ENCODE measurements around the gene NOD1.
A peak's percentile ranks its signal among the peaks of the same experiment; 100 is the strongest.
"Not testable (repeated sequence)": the region's sequence is repeated elsewhere in the genome, so short reads cannot be mapped to it uniquely, and the experiment has no call there.

Gene NOD1

DNA sequence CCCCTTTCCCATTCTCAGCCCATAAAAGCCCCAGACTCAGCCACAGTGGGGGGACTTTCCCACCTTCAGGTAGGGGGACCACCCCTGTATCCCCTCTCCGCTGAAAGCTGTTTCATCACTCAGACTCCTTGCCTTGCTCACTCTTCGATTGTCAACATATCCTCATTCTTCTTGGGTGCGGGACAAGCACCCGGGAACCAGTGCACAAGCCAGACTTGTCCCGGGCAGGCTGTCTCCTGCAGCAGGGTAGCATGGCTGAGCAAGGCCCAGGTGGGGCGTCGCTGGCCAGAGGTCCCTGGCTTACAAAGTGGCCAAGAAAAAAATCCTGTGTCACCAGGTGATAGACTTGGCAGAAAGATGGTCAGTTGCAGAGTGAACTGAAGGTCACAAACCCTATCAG is 64.7 kb downstream of the NOD1 start:
- no peak for DNase-seq (ENCODE audit: low spot score)

DNA sequence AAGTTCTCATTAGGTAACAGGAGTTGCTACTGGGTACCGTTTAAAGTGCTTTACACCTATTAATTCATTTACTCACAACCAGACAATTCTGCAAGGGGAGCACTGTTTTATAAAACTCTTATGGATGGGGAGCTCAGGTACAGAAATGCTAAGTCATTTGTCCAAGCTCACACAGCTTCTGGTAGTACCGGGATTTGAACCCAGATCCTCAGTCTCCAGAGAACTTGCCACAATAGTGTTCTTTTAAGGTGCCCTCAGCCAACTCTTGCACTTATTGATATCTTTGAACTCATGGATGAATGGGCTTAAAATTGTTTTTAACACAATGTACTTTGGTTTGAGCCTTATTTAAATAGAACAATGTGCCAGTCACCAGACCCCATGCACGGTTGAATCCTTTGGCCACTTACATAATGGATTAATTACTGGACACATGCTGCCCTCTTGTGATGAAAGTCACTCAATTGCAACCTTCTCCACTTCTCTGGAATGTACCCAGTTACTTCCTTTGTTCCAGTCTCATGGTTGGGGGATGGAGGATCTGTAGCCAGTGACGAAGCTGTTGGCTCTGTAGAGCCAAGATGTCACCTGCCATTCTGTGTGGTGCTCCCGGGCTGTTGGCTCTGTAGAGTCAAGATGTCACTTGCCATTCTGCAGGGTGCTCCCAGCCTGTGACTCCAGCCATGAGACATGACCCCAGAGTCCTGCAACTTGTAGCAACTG is 65.6 kb downstream of the NOD1 start:
- DNase-seq (ENCODE audit: low spot score): peak; percentile 53

DNA sequence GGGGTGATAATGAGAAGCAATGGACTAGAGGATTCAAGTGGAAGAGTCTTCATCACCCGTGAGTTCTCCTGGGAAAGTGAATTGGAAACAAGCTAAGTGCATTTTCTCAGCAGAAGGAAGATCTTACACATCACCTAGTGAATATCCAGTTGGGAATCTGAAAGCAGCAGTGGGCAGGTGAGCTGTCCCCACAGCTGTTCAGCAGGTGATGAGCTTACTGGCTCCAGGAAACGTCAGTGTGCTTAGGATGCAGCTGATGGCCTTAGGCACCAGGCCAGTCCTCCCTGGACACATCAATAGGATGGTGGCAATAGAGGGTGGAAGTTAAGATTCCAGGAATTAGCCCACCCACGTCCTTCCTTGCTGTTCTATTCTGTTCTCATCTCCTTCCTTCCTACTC is 66.7 kb downstream of the NOD1 start:
- DNase-seq (ENCODE audit: low spot score): no peak

DNA sequence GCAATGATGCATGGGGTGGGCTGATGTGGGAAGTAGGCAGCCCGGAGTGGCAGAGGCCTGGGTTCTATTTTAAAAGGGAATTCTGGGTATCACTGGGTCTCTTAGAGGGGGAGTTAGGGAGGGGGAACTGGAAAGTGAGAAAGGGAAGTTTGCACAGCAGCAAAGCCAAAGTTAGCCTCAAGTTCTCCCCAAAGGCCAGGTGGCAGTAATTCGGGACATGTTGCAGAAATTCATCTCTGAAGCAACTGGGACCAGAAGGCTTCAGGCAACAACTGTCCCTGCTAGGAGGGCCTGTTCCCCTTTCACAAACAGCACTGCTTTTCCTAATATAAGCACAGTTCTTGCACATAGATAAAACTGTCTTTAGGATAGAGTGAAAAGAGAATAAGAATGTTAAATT is 67.4 kb downstream of the NOD1 start:
- DNase-seq (ENCODE audit: low spot score): no peak

DNA sequence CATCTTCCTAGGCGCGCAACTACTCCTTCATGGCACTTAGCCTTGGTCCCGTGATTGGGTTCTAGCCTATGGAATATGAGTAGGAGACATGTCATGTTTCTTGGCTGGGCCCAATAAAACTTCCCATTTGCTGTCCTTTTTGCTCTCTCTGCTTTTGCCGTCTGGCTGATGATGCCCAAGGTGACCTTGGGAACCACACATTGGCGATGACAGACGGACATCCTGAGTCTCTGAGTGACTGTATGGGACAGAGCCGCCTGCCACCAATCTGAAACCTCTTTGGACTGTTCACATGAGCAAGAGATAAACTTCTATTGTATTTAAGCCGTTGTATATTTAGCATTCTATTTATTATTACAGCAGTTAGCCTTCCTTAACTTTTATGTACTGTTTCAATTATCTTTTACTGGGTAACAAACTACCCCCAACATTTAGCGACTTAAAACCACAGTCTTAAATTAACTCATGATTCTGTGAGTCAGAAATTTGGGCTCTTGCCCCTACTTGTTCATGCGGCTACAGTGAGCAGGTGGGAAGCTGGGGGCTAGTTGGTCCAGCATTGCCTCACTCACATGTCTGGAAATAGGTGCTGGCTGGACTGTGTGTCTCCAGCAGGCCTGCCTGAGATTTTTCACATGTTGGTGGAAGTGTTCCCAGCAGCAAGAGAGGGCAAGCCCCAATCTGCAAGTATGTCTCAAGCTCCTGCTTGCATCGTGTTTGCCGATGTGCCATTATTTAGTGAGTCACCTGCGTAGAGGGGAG is 71.7 kb downstream of the NOD1 start:
- no peak for DNase-seq (ENCODE audit: low spot score)

DNA sequence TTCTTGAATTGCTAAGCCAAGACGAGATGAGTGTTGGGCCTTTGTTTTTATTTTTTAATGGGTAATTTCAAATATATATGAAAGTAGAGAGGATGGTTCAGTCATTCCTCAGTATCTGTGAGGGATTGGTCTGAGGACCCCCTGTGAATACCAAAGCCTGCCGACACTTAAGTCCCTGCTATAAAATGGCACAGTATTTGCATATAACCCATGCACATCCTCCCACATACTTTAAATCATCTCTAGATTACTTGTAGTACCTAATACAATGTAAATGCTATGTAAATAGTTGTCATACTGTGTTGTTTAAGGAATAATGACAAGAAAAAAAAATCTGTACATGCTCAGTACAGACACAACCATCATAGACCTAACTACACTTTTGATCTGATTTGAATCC is 73.4 kb downstream of the NOD1 start:
- no peak for DNase-seq (ENCODE audit: low spot score)

DNA sequence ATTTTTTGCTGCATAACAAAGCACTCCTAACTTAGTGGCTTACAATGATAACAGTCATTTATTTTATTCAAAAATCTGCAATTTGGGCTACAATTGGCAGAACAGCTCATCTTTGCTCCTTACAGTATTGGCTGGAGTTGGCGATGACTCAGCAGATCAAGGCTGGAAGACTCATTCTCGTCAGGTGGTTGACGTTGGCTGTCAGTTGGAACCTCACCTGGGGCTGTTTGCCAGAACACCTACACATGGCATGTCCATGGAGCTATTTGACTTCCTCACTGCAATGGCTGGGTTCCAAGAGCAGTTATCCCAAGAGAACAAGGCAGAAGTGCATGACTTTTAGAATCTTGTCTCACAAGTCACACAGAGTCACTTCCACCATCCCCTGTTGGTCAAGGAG is 75.1 kb downstream of the NOD1 start:
- DNase-seq (ENCODE audit: low spot score): no peak

DNA sequence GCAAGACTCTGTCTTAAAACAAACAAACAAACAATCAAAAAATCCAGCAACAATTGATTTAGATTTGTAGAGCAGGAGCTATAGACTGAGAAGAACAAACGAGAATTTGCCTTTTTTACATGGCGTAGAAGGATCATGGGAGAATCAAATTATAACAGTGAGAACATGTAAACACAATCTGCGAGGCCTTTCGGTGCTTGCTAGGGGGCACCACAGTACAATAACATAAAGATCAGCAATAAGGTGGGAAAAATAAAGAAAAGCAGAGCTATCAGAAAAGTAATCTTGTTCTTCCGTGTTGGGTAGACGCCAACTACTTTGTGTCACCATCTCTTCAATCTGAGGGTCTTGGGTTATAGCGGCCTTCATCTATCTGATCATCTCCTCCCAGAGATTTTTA is 82.2 kb downstream of the NOD1 start:
- peak; percentile 33 for DNase-seq (ENCODE audit: low spot score)

DNA sequence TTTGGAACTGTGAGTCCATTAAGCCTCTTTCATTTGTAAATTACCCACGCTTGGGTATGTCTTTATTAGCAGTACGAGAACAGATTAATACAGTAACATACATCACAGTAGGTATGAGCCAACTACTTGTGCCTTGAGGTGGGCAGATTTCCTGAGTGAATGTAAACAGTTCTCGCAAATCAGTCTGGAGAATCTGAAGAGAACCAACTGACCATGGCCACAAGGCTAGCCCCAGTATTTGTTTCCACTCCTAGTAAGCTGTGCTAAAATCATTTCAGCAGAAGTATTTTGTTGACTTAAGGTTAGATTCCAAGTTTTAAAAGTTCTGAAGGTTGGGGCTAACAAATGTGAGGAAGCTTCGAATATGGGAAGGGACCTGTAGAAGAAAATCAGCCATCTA is 82.9 kb downstream of the NOD1 start:
- no peak for DNase-seq (ENCODE audit: low spot score)

DNA sequence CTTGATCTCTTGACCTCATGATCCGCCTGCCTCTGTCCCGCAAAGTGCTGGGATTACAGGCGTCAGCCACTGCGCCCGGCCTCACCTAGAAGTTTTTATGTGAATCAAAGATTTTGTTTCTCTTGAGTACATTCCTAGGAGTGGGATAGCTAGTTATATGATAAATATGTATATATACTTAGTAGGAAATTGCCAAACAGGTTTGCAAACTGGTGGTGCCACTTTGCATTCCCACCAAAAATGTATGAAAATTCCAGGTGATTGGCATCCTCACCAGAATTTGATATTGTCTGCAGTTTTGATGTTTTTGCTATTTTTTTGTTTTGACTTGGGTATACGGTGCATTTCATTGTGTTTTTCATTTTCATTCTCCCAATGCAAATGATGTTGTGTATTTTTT is 86.8 kb downstream of the NOD1 start:
- no peak for DNase-seq (ENCODE audit: low spot score)

DNA sequence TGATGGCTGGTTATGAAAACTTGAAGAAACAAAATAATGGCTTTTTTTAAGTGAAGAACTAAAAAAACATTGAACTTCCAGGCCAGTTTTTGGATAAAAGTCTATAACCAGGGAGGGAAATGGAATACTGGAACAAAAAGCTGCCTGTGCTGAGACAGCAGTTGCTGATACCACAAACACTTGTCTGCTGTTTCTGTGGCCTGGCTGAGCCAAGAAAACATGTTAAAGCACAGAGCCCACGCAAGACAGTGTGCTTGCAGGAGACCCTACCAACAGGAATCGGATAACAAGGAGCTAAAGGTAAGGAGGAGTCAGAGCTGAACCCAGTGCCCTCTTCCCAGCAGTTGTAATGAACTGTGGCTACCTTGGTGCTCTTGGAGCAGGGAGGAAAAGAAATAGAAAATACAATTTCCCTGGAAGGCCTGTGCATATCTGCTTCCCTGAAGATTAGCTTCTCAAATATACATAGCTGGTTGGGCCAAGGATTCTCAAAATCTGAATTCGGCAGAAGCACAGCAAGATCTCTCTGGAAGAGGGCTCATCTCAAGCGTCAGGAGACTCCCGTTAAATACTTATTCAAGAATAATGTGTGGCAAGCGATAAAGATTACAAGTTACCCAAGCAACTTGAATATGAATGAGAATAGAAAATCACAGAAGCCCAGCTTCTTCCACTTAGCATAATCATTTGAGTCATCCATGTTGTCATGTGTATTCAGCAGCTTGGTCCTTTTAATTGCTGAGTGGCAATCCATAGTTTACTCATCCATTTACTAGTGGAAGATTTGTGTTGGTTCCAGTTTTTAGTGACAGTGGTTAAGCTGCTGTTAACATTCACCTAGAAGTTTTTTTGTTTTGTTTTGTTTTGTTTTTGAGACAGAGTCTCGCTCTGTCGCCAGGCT is 87.6 kb downstream of the NOD1 start:
- DNase-seq (ENCODE audit: low spot score): no peak

DNA sequence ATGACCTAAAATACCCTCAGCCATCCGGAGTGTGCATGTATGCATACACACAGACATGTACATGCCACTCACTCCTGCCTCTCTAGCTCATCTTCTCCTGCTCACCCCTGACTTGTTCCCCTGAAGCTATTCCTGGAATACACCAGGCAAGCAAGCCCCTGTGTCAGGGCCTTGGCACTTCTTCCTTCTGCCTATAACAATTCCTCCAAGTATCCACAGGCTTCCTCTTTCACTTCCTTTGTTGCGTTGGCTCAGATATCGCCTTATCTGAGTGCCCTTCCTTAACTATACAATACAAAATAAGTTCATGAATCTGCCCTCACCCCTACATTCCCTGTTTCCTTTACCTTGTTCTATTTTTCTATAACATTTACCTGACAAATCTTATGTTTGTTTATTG is 88.8 kb downstream of the NOD1 start:
- no peak for DNase-seq (ENCODE audit: low spot score)

DNA sequence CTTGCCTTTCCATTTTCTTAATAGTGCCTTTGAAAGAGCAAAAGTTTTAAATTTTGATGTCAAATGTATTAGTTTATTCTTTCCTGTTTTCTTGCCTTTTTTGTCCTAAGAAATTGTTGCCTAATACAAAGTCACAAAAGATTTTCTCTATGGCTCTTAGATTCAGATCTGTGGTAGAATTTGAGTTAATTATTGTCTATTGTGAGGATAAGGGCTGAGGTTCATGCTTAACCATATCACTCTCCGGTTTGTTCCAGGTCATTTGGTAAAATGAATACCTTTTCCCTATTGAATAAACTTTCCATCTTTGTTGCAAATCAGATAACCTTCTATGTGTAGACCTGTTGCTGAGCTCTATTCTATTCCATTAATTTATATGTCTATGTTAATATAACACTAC is 96.0 kb downstream of the NOD1 start:
- no peak for DNase-seq (ENCODE audit: low spot score)

DNA sequence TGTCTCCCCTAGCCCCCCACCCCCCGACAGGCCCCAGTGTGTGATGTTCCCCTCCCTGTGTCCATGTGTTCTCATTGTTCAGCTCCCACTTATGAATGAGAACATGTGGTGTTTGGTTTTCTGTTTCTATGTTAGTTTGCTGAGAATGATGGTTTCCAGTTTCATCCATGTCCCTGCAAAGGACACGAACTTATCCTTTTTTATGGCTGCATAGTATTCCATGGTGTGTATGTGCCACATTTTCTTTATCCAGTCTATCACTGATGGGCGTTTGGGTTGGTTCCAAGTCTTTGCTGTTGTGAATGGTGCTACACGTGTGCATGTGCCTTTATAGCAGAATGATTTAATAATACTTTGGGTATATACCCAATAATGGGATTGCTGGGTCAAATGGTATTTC is 97.8 kb downstream of the NOD1 start:
- DNase-seq (ENCODE audit: low spot score): not testable (repeated sequence)

DNA sequence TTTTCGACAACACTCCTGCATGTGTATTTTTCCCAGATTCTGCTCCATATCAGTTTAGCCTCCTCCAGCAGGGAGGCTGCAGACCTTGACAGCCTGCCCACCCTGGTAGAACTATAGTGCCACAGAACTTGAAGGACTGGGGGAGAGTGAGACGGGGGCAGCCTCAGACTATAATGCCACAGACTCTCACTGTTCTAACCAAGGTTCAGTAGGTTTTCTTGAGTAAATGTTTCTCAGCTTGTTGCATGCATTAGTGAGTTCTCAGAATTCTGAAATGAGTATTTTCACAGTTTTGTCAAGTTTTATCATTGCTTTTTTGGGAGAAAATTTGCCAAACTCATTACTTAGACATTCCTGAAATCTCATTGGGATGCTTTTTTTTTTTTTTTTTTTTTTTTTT is 98.3 kb downstream of the NOD1 start:
- DNase-seq (ENCODE audit: low spot score): no peak

DNA sequence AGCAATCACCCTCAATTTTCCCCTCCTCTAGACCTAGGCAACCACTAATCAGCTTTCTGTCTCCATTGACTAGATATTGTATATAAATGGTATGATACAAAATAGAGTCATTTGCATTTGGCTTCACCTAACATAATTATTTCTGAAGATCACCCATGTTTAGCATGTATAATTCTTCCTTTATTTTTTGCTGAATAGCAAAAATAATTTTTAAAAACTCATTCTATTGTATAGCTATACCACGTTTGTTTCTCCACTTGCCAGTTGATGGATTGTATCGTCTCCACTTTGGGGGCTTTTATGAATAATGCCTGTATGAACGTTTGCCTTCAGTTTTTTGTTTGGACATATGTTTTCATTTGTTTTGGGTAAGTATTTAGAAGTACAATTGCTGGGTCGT is 98.8 kb downstream of the NOD1 start:
- DNase-seq (ENCODE audit: low spot score): no peak

DNA sequence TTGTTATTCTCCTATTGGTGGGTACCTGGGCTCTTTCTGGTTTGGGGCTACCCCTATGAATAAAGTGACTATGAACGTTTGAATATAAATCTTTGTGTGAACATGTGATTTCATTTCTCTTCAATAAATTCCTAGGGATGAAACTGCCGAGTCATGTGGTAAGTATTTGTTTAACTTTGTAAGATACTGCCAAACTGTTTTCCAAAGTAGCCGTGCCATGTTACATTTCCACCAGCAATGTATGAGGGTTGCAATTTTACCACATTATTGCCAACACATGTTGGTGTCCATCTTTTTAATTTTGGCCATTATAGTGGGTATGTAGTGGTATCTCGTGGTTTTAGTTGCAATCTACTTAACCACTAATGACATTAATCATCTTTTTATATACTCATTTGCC is 99.5 kb downstream of the NOD1 start:
- DNase-seq (ENCODE audit: low spot score): no peak

DNA sequence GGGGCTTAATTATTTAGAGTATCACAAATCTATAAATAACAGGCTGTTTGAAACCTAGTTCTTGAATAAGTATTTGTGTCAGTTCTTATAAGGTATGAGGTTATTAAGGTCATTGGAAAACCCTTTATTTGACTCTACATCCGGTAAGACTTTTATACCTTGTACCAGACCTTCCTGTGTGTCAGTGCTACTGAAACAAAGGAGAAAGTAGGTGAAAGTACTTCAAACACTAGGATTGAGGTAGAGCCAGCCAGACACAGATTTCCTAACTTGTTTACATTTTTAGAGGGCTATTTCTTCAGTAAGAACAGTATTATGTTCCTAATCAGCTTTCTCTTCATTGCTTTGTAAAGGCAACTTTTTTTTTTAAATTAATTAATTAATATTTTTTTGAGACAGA is 100.3 kb downstream of the NOD1 start:
- DNase-seq (ENCODE audit: low spot score): no peak
